Stomach smooth muscle (tissue), 2 donors: ENCODE measurements around the gene GABRR1.
"Not testable (repeated sequence)": the region's sequence is repeated elsewhere in the genome, so short reads cannot be mapped to it uniquely, and the experiment has no call there.

Source experiments
- H3K27ac ChIP-seq: one replicate; pipeline ENCODE4 v1.7.0; 2013; ENCODE audit warnings: mild to moderate bottlenecking, low read length, inconsistent platforms
- H3K27me3 ChIP-seq, 2 donors: one replicate each; pipeline ENCODE4 v1.7.0; 2013; ENCODE audit warnings: low read length in 2 of 2; ENCODE audit not compliant: insufficient read depth in 2 of 2, control insufficient read depth in 1 of 2
- H3K36me3 ChIP-seq, 2 donors: one replicate each; pipeline ENCODE4 v1.7.0; 2013; ENCODE audit warnings: low read length in 2 of 2; ENCODE audit not compliant: control insufficient read depth in 2 of 2, insufficient read depth in 2 of 2
- H3K4me1 ChIP-seq: one replicate; pipeline ENCODE4 v1.7.0; 2013; ENCODE audit warnings: low read length; ENCODE audit not compliant: control insufficient read depth, insufficient read depth
- H3K4me3 ChIP-seq, 2 donors: one replicate each; pipeline ENCODE4 v1.7.0; 2013; ENCODE audit warnings: low read length in 2 of 2
- H3K9ac ChIP-seq, 2 donors: one replicate each; pipeline ENCODE4 v1.7.0; 2013; ENCODE audit warnings: low read length in 2 of 2, mild to moderate bottlenecking in 1 of 2
- H3K9me3 ChIP-seq, 2 donors: one replicate each; pipeline ENCODE4 v1.7.0; 2013; ENCODE audit warnings: low read length in 2 of 2; ENCODE audit not compliant: control insufficient read depth in 2 of 2
- donor health status: healthy.
- donor health status: Pancreatic carcinoma.

GABRR1 gene

GRCh38 chr6:89140347-89141156, 76.6 kb downstream of the GABRR1 start:
- H3K36me3 ChIP-seq = no peaks in the 10 kb centered on the region
- H3K9me3 ChIP-seq = no peaks in the 10 kb centered on the region
- H3K27me3 ChIP-seq = no peaks in the 10 kb centered on the region
- peaks cover 6% of the 10 kb centered on the region for H3K4me1 ChIP-seq
- H3K27ac ChIP-seq = peak overlapping the region; percentile 42
- H3K4me3 ChIP-seq = no peak overlapping the region
- no peak overlapping the region for H3K9ac ChIP-seq

- Histone ChIP-seq H3K4me1 (peaks cover 6% of the 10 kb centered on the region), H3K27ac (peak overlapping the region; percentile 42), H3K27me3 (no peaks in the 10 kb centered on the region), H3K9me3 (no peaks in the 10 kb centered on the region), H3K36me3 (no peaks in the 10 kb centered on the region), H3K4me3 (no peak overlapping the region), H3K9ac (peak overlapping the region in 1 of 2 donors; percentile 19)
Observed at GRCh38 chr6:89139509-89140346, 77.4 kb downstream of the GABRR1 start.

- H3K27ac ChIP-seq = no peak overlapping the region
- H3K4me3 ChIP-seq = no peak overlapping the region
- H3K9me3 ChIP-seq = no peaks in the 10 kb centered on the region
- H3K36me3 ChIP-seq = no peaks in the 10 kb centered on the region
- H3K4me1 ChIP-seq = peaks cover 3% of the 10 kb centered on the region
- no peak overlapping the region for H3K9ac ChIP-seq
- no peaks in the 10 kb centered on the region for H3K27me3 ChIP-seq
Observed at GRCh38 chr6:89138173-89138572, 79.0 kb downstream of the GABRR1 start.

DNA sequence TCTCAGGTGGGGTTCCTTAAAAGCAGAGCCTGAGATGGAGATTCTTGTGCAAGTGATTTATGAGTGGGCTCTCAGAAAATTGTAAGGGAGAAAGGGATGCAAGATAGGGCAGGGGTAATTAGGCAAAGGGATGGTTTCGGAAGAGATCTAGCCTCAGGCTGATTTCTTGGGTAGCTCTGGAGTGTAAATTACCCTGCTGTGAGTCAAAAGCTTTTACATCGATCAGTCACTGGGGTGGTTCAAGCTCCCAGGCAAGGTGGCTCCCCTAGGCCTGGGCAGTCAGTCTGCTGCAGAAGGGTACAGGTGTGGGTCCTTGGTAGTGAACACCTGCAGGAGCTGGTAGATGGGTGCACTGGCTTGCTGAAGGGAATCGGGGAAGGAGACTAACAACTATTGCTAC, 82.4 kb downstream of the GABRR1 start:
- no peaks in the 10 kb centered on the region for H3K27me3 ChIP-seq

GRCh38 chr6:89133981-89134380, 83.2 kb downstream of the GABRR1 start:
- H3K36me3 ChIP-seq = no peaks in the 10 kb centered on the region
- no peaks in the 10 kb centered on the region for H3K9me3 ChIP-seq
- no peaks in the 10 kb centered on the region for H3K27me3 ChIP-seq
- no peak overlapping the region for H3K9ac ChIP-seq
- no peaks in the 10 kb centered on the region for H3K4me1 ChIP-seq
- no peak overlapping the region for H3K4me3 ChIP-seq
- H3K27ac ChIP-seq = no peak overlapping the region

More for the DNA sequence above, 82.4 kb downstream of the GABRR1 start:
- Histone ChIP-seq H3K4me3 (no peak overlapping the region), H3K27ac (no peak overlapping the region), H3K36me3 (no peaks in the 10 kb centered on the region), H3K4me1 (peaks cover 2% of the 10 kb centered on the region), H3K9ac (no peak overlapping the region), H3K9me3 (no peaks in the 10 kb centered on the region)

DNA sequence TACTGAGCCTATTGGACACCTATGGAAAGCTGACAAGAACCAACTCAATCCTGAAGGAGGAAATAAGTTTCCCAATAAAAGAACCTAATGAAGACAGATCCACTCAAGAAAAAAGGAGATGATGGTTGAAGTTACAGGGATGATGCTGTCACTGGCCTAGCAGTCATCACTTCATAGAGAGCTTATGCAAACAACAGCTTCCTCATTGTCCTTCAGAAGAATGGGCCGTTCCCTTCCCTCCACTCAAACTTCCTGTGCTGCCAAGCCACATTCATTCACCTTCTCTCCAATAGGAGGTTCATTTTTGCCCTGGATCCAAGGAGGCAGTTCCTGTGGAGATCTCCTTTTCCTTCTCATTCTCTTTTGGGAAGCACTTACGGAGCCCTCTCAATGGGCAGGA, 85.1 kb downstream of the GABRR1 start:
- Histone ChIP-seq H3K27me3 (no peaks in the 10 kb centered on the region), H3K36me3 (no peaks in the 10 kb centered on the region), H3K9ac (no peak overlapping the region), H3K27ac (no peak overlapping the region), H3K4me1 (no peaks in the 10 kb centered on the region), H3K9me3 (no peaks in the 10 kb centered on the region), H3K4me3 (no peak overlapping the region)

DNA sequence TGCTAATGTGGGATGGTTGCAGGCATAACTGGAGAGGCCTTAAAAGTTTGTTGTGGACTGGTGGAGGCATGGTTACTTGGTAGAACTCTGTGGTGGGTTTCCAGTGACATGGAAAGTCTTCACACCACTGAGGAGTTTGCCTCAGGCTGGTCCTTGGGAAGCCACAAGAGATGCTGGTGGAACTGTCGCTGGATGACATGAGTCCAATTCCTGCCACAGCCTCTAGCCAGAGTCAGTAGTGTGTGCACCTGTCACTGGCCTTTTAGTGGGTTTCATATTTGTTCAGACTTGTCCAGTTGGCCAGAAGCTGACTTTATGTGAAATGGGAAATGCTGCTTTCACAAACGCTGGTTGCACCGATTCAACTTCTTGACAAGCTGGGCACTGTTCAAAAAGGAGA, 85.6 kb downstream of the GABRR1 start:
- H3K9ac ChIP-seq = no peak overlapping the region
- H3K4me1 ChIP-seq = no peaks in the 10 kb centered on the region
- no peaks in the 10 kb centered on the region for H3K27me3 ChIP-seq
- H3K9me3 ChIP-seq = no peaks in the 10 kb centered on the region
- no peaks in the 10 kb centered on the region for H3K36me3 ChIP-seq
- H3K4me3 ChIP-seq = no peak overlapping the region
- H3K27ac ChIP-seq = no peak overlapping the region

GRCh38 chr6:89128256-89128671, 88.9 kb downstream of the GABRR1 start:
- not testable (repeated sequence) for H3K27ac ChIP-seq

More at GRCh38 chr6:89128256-89128671, 88.9 kb downstream of the GABRR1 start:
- H3K36me3 ChIP-seq, H3K4me1 ChIP-seq, H3K9me3 ChIP-seq, H3K4me3 ChIP-seq, H3K27me3 ChIP-seq, H3K9ac ChIP-seq: not testable (repeated sequence)
